ENCODE data around the gene HK1. TPM values are rescaled to one million over a fixed set of nuclear protein-coding genes. Genes with fewer than 3 reads are reported as not detected.

Gene HK1
- total RNA-seq, 2 donors from 2014 or later: 150 to 158 TPM

DNA sequence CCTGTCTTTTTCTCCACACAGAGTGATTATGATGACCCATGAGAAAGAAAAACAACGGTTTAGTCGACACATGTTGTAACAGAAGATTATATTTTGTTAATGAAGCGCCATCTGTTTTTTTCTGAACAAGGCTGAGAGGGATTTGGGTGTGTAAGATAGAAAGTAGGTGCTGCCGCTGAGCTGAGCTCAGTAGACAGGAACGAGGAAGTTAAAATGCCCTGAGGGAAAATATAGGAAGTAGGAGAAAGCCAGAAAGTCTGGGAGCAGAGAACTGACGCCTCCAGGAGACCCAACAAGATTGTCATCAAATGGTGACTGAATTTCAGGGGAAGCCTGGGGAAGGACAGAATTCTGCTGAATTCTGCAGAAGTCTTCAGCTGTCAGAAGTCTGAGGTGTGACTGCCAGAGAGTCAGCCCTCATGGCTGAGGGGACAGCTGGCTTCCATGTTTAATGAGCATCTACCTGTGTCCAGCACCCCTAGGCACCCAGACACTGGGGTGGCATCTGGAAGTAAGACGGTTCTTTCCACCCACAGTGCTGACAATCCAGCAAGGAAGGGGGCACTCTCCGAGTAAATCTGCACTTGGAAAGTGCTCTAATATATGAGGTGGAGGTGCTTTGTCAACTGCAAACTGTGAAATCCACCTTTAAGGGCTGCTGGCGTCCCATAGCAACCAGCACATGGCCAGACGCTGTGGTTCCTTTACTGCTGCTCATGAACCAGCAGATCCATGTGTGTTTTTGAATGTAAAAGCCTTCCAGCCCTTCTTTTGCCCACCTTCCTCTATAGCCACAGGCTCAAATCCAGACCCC, 160.4 kb downstream of the HK1 start:
- peaks cover 3 to 15% of the 10 kb centered on the region in 2 donors for H3K4me1 ChIP-seq (ENCODE audit: control insufficient read depth in 1 of 2, low read depth in 2 of 2)
- H3K9me3 ChIP-seq: no peaks in the 10 kb centered on the region
- TF ChIP-seq, protein P1, sequence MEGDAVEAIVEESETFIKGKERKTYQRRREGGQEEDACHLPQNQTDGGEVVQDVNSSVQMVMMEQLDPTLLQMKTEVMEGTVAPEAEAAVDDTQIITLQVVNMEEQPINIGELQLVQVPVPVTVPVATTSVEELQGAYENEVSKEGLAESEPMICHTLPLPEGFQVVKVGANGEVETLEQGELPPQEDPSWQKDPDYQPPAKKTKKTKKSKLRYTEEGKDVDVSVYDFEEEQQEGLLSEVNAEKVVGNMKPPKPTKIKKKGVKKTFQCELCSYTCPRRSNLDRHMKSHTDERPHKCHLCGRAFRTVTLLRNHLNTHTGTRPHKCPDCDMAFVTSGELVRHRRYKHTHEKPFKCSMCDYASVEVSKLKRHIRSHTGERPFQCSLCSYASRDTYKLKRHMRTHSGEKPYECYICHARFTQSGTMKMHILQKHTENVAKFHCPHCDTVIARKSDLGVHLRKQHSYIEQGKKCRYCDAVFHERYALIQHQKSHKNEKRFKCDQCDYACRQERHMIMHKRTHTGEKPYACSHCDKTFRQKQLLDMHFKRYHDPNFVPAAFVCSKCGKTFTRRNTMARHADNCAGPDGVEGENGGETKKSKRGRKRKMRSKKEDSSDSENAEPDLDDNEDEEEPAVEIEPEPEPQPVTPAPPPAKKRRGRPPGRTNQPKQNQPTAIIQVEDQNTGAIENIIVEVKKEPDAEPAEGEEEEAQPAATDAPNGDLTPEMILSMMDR (IDR thresholded peaks at IDR 0.05): no peak
- H3K4me3 ChIP-seq: no peak overlapping the region
- ATAC-seq (ENCODE audit: insufficient number of reproducible peaks, low FRiP score, low read depth): no peak
- H3K27me3 ChIP-seq (replicated peaks; ENCODE audit: insufficient read depth): no peaks in the 10 kb centered on the region
- H3K27ac ChIP-seq: no peak overlapping the region
- no peak for DNase-seq (ENCODE audit: low spot score)
- no peaks in the 10 kb centered on the region for H3K36me3 ChIP-seq

DNA sequence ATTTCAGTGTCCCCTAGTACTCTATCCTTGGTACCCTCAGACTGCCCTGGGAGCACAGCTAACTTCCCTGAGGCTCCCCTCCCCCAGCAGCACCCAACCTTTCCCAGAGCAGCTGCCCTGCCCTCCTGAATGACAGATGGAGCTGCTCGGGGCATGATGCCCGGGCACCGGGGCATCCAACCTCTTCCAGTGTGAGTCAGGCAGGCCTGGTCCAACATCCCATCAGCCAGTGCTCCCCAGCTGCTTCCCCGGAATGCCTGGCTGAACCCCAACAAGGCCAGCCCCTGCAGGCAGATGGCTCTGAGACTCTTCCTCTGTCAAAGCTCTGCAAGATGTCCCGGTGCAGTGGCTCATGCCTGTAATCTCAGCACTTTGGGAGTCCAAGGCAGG, 161.0 kb downstream of the HK1 start:
- H3K27me3 ChIP-seq (replicated peaks; ENCODE audit: insufficient read depth): no peaks in the 10 kb centered on the region
- H3K4me1 ChIP-seq (ENCODE audit: control insufficient read depth in 1 of 2, low read depth in 2 of 2): peaks cover 3 to 15% of the 10 kb centered on the region in 2 donors
- H3K36me3 ChIP-seq: no peaks in the 10 kb centered on the region
- H3K4me3 ChIP-seq: no peak overlapping the region
- DNase-seq (ENCODE audit: low spot score): no peak
- no peak overlapping the region for H3K27ac ChIP-seq
- TF ChIP-seq, protein P1 (IDR thresholded peaks at IDR 0.05): no peak
- ATAC-seq (ENCODE audit: insufficient number of reproducible peaks, low FRiP score, low read depth): no peak
- no peaks in the 10 kb centered on the region for H3K9me3 ChIP-seq

DNA sequence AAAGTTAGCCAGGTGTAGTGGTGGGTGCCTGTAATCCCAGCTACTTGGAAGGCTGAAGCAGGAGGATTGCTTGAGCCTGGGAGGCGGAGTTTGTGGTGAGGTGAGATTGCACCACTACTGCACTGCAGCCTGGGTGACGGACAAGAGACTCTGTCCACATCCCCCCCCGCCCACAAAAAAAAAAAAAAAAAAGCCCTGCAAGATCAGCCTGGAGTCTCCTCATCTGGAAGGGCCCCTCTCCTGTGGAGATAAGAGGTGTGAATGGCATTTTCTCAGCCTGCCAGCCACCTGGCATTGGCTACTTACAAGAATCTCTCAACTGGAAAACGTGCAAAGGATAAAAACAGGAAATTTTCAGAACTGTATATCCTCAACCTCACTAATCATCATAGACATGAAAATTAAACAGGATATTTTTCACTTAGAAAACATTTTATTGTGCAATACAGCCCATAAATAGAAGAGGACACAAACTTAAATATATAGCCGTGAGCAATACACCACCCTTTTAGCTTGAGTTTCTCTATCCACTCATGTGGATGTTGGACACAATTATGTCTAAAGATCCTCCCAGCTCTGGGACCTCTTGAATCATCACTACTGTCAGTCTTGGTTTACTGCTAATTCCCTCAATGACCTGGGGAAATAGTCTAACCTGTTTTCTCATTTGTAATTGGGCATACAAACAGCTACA, 161.7 kb downstream of the HK1 start:
- no peak overlapping the region for H3K27ac ChIP-seq
- no peaks in the 10 kb centered on the region for H3K27me3 ChIP-seq (replicated peaks; ENCODE audit: insufficient read depth)
- ATAC-seq (ENCODE audit: insufficient number of reproducible peaks, low FRiP score, low read depth): no peak

DNA sequence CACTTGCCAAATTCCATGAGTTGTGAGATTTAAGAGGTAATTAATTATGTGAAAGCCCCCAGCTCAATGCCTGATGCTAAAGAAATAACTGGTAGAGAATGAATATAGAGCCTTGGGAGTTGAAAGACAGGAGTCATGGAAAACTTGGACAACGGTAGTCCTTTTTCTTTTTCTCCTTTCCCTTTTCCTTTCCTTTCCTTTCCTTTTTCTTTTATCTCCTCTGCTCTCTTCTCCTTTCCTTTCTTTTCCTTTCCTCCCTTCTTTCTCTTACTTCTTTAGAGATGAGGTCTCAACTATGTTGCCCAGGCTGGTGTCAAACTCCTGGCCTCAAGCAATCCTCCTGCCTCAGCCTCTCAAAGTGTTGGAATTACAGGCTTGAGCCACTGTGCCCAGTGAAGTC, 165.1 kb downstream of the HK1 start:
- Histone ChIP-seq H3K4me1 (ENCODE audit: control insufficient read depth in 1 of 2, low read depth in 2 of 2) (peaks cover 3 to 14% of the 10 kb centered on the region in 2 donors), H3K27ac (no peak overlapping the region), H3K4me3 (no peak overlapping the region), H3K9me3 (no peaks in the 10 kb centered on the region), H3K27me3 (replicated peaks; ENCODE audit: insufficient read depth) (no peaks in the 10 kb centered on the region), H3K36me3 (no peaks in the 10 kb centered on the region)
- ATAC-seq (ENCODE audit: insufficient number of reproducible peaks, low FRiP score, low read depth) (no peak), DNase-seq (ENCODE audit: low spot score) (no peak)
- TF ChIP-seq, protein P1 (IDR thresholded peaks at IDR 0.05): no peak

More for the DNA sequence above, 161.7 kb downstream of the HK1 start:
- H3K36me3 ChIP-seq: no peaks in the 10 kb centered on the region
- no peaks in the 10 kb centered on the region for H3K9me3 ChIP-seq
- no peak for DNase-seq (ENCODE audit: low spot score)
- H3K4me1 ChIP-seq (ENCODE audit: control insufficient read depth in 1 of 2, low read depth in 2 of 2): peaks cover 3 to 15% of the 10 kb centered on the region in 2 donors
- TF ChIP-seq, protein P1 (IDR thresholded peaks at IDR 0.05): no peak
- H3K4me3 ChIP-seq: no peak overlapping the region

DNA sequence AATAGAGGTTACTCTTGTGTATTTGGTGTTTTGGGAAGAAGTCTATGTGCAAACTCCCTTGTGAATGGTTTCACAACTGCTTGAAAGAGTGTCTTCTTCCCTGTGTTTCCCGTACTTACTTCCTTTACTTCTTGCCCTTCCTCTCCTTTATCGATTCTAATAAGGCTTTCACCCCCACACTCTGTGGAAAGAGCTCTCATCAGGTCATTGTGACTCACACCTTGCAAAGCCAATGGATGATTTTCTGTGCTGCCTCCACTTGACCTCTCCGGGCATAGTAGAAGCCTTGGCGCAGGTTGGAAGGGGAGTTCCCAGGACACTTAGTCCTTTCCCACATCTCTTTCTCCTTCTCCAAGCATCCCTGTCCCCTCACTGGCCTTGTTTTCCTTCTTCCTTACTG, 166.7 kb downstream of the HK1 start:
- no peaks in the 10 kb centered on the region for H3K9me3 ChIP-seq
- H3K4me1 ChIP-seq (ENCODE audit: control insufficient read depth in 1 of 2, low read depth in 2 of 2): peaks cover 0 to 1% of the 10 kb centered on the region in 2 donors
- TF ChIP-seq, protein P1 (IDR thresholded peaks at IDR 0.05): no peak
- no peak overlapping the region for H3K27ac ChIP-seq
- no peaks in the 10 kb centered on the region for H3K36me3 ChIP-seq
- no peak for ATAC-seq (ENCODE audit: insufficient number of reproducible peaks, low FRiP score, low read depth)
- no peak overlapping the region for H3K4me3 ChIP-seq
- H3K27me3 ChIP-seq (replicated peaks; ENCODE audit: insufficient read depth): no peaks in the 10 kb centered on the region
- no peak for DNase-seq (ENCODE audit: low spot score)

Data from thoracic aorta (tissue), 2 donors.